Kasumi-1 (cell line): ENCODE results near the gene WDTC1.

ENCODE experiments used
- DNase-seq, 2 experiments: peaks; one replicate each; lab custom pipeline; 2025; lab: John Stamatoyannopoulos, UW

The WDTC1 gene

GRCh38 chr1:27356277-27356618 lies 121.8 kb downstream of the WDTC1 start:
- DNase-seq: no peak

GRCh38 chr1:27356619-27357280 lies 122.3 kb downstream of the WDTC1 start:
- DNase-seq: no peak

- DNase-seq: peak; percentile 47 to 59
Measured at GRCh38 chr1:27357281-27358037, 123.0 kb downstream of the WDTC1 start.
